Activated T-helper 2 cell treated with anti-CD3 and anti-CD28 coated beads, Interferon-gamma antibody, Interleukin-2, Interleukin-4, amounts not matched to agents 10 μg/mL and 5 μg/mL and 100 μg/mL, durations not matched to agents 14 hours and 24 hours and 36 hours (primary cell): ENCODE data around the gene TP53I11. TPM values are rescaled to one million over a fixed set of nuclear protein-coding genes. Genes with fewer than 3 reads are reported as not detected.

ENCODE experiments used
- DNase-seq: peaks from one replicate; pipeline ENCODE4 v3.0.0; 2021; ENCODE audit warnings: low spot score
- H3K27ac Mint-ChIP-seq: one replicate; pipeline ENCODE4 v1.8.0; 2021; ENCODE audit warnings: mixed read lengths
- H3K27me3 Mint-ChIP-seq: one replicate; pipeline ENCODE4 v1.8.0; 2021; ENCODE audit warnings: low read depth, mixed read lengths
- H3K36me3 Mint-ChIP-seq: one replicate; pipeline ENCODE4 v1.8.0; 2021; ENCODE audit warnings: low read depth, mixed read lengths
- H3K4me1 Mint-ChIP-seq: one replicate; pipeline ENCODE4 v1.8.0; 2021; ENCODE audit warnings: low read depth, mixed read lengths
- H3K4me3 Mint-ChIP-seq: one replicate; pipeline ENCODE4 v1.8.0; 2021; ENCODE audit warnings: low read depth, mild to moderate bottlenecking, moderate library complexity, mixed read lengths
- H3K9me3 Mint-ChIP-seq: one replicate; pipeline ENCODE4 v1.8.0; 2021; ENCODE audit warnings: mixed read lengths
- intact Hi-C: fragments of 100-400 bp; cut with micrococcal nuclease; formaldehyde crosslinking; loops from one replicate; pipeline ENCODE4 v1.15.1; 2023
- total RNA-seq: library from RNA; stranded (reverse); gene quantifications from 2 replicates; pipeline ENCODE4 v1.2.3, GENCODE V29; 2022

The TP53I11 gene
- total RNA-seq, 1 donor from 2014 or later, result 5.0 TPM

DNA sequence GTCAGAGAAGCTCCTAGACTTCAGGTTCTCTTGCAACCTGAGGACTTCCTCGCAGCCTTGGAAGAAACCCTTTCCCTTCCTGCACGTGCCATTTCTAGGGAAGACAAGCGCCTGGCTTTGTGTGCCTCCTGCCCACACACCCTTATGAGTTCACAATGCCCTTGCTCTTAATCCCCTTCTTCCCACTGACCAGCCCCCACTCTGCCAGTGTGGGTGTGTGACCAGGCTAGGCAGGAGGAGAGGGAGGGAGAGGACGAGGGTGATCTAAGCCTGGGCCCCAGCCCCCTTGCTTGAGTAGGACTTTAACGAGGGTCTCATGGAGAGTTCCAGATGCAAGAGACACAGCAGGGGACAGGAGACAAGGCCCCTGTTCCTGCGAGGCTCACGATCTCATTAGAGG is 30.2 kb downstream of the TP53I11 start:
- Mint-ChIP-seq H3K4me3 (no peak overlapping the region), H3K36me3 (no peaks in the 10 kb centered on the region), H3K27me3 (no peaks in the 10 kb centered on the region), H3K4me1 (no peaks in the 10 kb centered on the region), H3K9me3 (no peaks in the 10 kb centered on the region), H3K27ac (no peak overlapping the region)
- intact Hi-C loops, result no loop called here
- no peak for DNase-seq

GRCh38 chr11:44917741-44918140 is 32.9 kb downstream of the TP53I11 start:
- no peak for DNase-seq
- no peak overlapping the region for H3K27ac Mint-ChIP-seq
- no peaks in the 10 kb centered on the region for H3K36me3 Mint-ChIP-seq
- no peaks in the 10 kb centered on the region for H3K4me1 Mint-ChIP-seq
- no peaks in the 10 kb centered on the region for H3K9me3 Mint-ChIP-seq
- H3K27me3 Mint-ChIP-seq, result no peaks in the 10 kb centered on the region
- H3K4me3 Mint-ChIP-seq, result no peak overlapping the region
- intact Hi-C loops, result no loop called here

- Mint-ChIP-seq H3K9me3 (no peaks in the 10 kb centered on the region), H3K4me3 (no peak overlapping the region), H3K4me1 (no peaks in the 10 kb centered on the region), H3K27me3 (peaks cover 4% of the 10 kb centered on the region), H3K27ac (no peak overlapping the region), H3K36me3 (no peaks in the 10 kb centered on the region)
- DNase-seq, result no peak
- intact Hi-C loops, result no loop called here
These were observed 33.8 kb downstream of the TP53I11 start for GRCh38 chr11:44916801-44917385.

DNA sequence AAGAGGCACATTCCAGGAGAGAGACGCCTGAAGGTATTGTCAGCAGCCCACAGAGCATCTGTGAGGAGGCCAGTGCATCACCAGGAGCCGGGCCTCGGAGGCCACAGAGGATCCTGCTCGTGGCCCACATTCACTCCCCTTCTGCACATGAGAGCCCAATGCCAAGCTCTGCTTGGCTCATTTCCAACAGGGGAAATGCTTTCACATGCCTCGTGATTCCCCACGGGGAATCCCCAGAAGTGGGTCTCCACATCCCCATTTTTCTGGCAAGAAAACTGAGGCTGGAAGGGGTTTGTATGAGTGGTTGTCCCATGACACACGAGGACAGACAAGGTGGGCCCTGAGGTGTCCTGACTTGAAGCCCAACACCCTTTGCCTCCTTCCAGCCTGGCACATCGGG is 34.4 kb downstream of the TP53I11 start:
- Mint-ChIP-seq H3K4me1 (no peaks in the 10 kb centered on the region), H3K36me3 (no peaks in the 10 kb centered on the region), H3K4me3 (no peak overlapping the region), H3K9me3 (no peaks in the 10 kb centered on the region), H3K27ac (no peak overlapping the region), H3K27me3 (peaks cover 4% of the 10 kb centered on the region)
- intact Hi-C loops, result no loop called here
- DNase-seq, result no peak

DNA sequence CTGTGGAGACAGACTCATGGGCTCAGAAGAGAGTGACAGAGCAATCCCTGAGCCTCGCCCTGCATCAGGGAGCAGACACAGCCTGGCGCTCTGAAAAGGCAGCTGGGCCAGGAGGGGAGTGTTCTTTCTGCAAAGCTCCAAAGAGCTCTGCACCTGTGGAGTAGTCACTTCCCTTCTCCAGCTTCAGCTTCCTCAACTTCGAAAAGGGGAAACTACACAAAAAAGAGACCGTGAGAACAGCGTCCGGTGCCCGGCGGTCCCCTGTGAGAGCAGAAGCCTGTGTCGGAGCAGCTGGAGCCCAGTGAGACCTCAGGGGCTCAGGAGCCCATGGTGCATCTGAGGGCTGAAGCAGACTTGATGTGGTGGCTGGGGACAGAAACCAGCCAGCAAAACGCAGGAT is 35.1 kb downstream of the TP53I11 start:
- Mint-ChIP-seq H3K36me3 (no peaks in the 10 kb centered on the region), H3K4me3 (no peak overlapping the region), H3K27me3 (peaks cover 4% of the 10 kb centered on the region), H3K27ac (no peak overlapping the region), H3K4me1 (peaks cover 3% of the 10 kb centered on the region), H3K9me3 (no peaks in the 10 kb centered on the region)
- intact Hi-C loops, result no loop called here
- DNase-seq, result no peak

DNA sequence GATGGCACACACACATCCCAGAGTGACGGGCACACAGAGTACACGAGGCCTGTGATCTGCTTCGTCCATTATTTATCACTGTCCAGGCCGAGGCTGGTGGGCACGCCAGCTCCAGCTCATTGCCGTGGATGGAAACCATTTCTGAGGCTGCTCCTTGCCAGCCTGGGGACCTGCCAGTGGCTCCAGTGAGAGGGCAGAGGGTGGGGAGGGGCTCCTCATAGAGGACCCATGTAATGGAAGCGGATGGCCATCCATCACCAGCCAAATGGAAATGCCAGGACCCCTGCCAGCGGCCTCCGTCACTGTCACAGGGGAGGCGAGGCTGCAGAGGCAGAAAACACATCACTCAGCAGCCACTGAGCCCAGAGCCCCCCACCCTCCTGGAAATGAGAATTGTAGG is 35.7 kb downstream of the TP53I11 start:
- H3K27me3 Mint-ChIP-seq, result peaks cover 4% of the 10 kb centered on the region
- H3K4me1 Mint-ChIP-seq, result peaks cover 3% of the 10 kb centered on the region
- DNase-seq, result no peak
- H3K36me3 Mint-ChIP-seq, result no peaks in the 10 kb centered on the region
- intact Hi-C loops, result no loop called here
- H3K9me3 Mint-ChIP-seq, result no peaks in the 10 kb centered on the region
- no peak overlapping the region for H3K27ac Mint-ChIP-seq
- no peak overlapping the region for H3K4me3 Mint-ChIP-seq

- no peaks in the 10 kb centered on the region for H3K36me3 Mint-ChIP-seq
- no peak for DNase-seq
- no peaks in the 10 kb centered on the region for H3K9me3 Mint-ChIP-seq
- intact Hi-C loops, result loop anchor here (5.0 kb wide), 2 partner anchors 292 to 357 kb away; no protein-coding TSS in a partner anchor
- no peak overlapping the region for H3K27ac Mint-ChIP-seq
- no peak overlapping the region for H3K4me3 Mint-ChIP-seq
- H3K4me1 Mint-ChIP-seq, result peaks cover 3% of the 10 kb centered on the region
- peaks cover 4% of the 10 kb centered on the region for H3K27me3 Mint-ChIP-seq
These were observed 36.6 kb downstream of the TP53I11 start for GRCh38 chr11:44914105-44914504.

DNA sequence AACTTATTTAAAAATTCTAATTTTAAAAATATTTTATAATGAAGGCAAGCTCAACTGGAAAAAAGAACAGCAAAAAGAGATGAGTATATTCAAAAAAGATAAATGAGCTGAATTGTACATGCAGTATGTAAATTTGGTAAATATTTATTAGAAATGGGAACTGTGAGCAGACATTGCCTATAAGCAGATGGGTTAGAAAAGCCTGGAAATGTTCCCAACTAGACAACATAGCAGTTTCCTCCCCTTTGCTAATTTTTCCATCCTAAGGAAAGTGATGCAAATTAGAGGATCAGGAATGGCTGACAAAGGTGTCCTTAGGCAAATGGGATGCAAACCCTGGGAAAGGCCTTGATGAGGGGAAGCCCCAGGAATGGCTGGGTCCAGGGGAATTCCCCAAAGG is 37.2 kb downstream of the TP53I11 start:
- Mint-ChIP-seq H3K4me3 (no peak overlapping the region), H3K27ac (no peak overlapping the region), H3K4me1 (peaks cover 3% of the 10 kb centered on the region), H3K27me3 (peaks cover 4% of the 10 kb centered on the region), H3K36me3 (no peaks in the 10 kb centered on the region), H3K9me3 (no peaks in the 10 kb centered on the region)
- no peak for DNase-seq
- intact Hi-C loops, result loop anchor here (5.0 kb wide), 2 partner anchors 291 to 356 kb away; no protein-coding TSS in a partner anchor

DNA sequence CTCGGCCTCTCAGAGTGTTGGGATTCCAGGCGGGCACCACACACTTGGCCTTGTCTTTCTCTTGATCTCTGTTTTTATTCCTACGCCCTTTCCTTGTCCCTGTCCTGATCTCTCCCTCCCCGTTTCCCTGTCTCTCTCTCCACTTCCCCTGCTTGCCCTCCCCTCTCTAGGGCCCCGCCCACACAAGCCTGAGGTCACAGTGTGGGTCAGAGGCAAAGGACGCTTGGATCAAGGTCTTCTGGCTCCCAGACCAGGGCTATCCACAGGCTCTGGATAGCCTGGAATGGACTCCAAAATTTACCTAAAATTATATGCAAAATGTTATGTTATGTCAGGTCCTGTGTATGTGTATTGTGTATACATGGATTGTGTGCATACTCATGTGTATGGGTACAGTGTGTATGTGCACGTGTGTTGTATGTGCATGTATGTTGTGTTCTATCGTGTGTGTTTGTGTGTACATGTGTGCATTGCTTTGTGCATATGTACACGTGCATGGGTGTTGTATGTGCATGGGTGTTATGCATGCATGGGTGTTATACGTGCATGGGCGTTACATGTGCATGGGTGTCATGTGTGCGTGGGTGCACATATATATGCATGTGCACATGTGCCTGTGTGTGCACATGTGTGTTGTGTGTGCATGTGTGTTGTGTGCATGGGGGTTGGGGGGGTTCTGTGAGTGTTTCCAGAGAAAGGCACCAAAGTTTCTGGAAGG is 38.3 kb downstream of the TP53I11 start:
- intact Hi-C loops, result loop anchor here (5.0 kb wide), 2 partner anchors 290 to 355 kb away; no protein-coding TSS in a partner anchor
- H3K9me3 Mint-ChIP-seq, result no peaks in the 10 kb centered on the region
- H3K4me3 Mint-ChIP-seq, result no peak overlapping the region
- no peak for DNase-seq
- no peaks in the 10 kb centered on the region for H3K36me3 Mint-ChIP-seq
- H3K27ac Mint-ChIP-seq, result no peak overlapping the region
- peaks cover 4% of the 10 kb centered on the region for H3K27me3 Mint-ChIP-seq
- peaks cover 3% of the 10 kb centered on the region for H3K4me1 Mint-ChIP-seq

- peak; percentile 70 for DNase-seq
- Mint-ChIP-seq H3K9me3 (no peaks in the 10 kb centered on the region), H3K27ac (no peak overlapping the region), H3K27me3 (peaks cover 4% of the 10 kb centered on the region), H3K36me3 (no peaks in the 10 kb centered on the region), H3K4me3 (no peak overlapping the region), H3K4me1 (peaks cover 3% of the 10 kb centered on the region)
- intact Hi-C loops, result loop anchor here (1.0 to 5.0 kb wide), 3 partner anchors 184 to 354 kb away; no protein-coding TSS in a partner anchor
These were observed 39.5 kb downstream of the TP53I11 start for GRCh38 chr11:44911029-44911814.

- H3K27me3 Mint-ChIP-seq, result peaks cover 4% of the 10 kb centered on the region
- no peaks in the 10 kb centered on the region for H3K36me3 Mint-ChIP-seq
- no peak overlapping the region for H3K27ac Mint-ChIP-seq
- H3K9me3 Mint-ChIP-seq, result no peaks in the 10 kb centered on the region
- DNase-seq, result no peak
- no peak overlapping the region for H3K4me3 Mint-ChIP-seq
- intact Hi-C loops, result loop anchor here (5.0 kb wide), 2 partner anchors 288 to 353 kb away; no protein-coding TSS in a partner anchor
- H3K4me1 Mint-ChIP-seq, result peaks cover 3% of the 10 kb centered on the region
These were observed 40.1 kb downstream of the TP53I11 start for GRCh38 chr11:44910591-44910990.

DNA sequence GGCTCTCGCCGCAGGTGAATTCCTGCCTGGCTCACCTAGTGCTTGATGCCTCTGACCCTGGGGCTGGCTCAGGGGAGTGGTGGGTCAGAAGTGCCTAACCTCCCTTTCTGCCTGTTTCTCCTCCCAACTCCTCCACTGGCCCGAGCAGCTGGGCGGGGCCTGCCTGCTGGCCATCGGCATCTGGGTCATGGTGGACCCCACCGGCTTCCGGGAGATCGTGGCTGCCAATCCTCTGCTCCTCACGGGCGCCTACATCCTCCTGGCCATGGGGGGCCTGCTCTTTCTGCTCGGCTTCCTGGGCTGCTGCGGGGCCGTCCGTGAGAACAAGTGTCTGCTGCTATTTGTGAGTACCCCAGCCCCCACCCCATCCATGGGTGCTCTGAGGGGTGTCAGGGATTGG is 41.1 kb downstream of the TP53I11 start:
- H3K9me3 Mint-ChIP-seq, result no peaks in the 10 kb centered on the region
- intact Hi-C loops, result no loop called here

DNA sequence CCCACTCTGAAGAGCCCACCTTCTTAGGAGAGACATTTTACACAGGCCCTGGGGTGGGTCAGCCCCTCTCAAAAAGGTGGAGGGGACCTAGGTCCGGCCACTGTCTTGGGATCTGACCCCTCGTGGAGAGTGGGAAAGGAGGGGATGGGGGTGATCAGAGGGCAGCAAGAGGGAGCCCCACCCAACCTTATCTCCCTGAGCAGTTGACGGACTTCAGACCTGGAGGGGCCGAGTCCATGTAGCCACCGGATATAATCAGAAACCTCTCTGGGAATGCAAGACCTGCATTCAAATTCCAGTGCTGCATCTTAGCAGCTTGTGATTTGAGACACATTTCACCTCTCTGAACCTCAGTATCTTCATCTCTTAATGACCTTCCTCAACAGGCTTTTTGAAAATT is 44.0 kb downstream of the TP53I11 start:
- Mint-ChIP-seq H3K4me1 (peaks cover 3% of the 10 kb centered on the region), H3K9me3 (no peaks in the 10 kb centered on the region), H3K27me3 (no peaks in the 10 kb centered on the region), H3K36me3 (no peaks in the 10 kb centered on the region), H3K27ac (no peak overlapping the region), H3K4me3 (no peak overlapping the region)
- no peak for DNase-seq
- intact Hi-C loops, result no loop called here

More for the DNA sequence above, 41.1 kb downstream of the TP53I11 start:
- Mint-ChIP-seq H3K4me1 (peaks cover 3% of the 10 kb centered on the region), H3K36me3 (no peaks in the 10 kb centered on the region), H3K27ac (no peak overlapping the region), H3K4me3 (no peak overlapping the region), H3K27me3 (peaks cover 4% of the 10 kb centered on the region)
- no peak for DNase-seq
